Epithelial cell of esophagus (primary cell): ENCODE data around the gene FAM78A.

Experiments
- DNase-seq: peaks from one replicate; pipeline ENCODE4 v3.0.0; 2010; ENCODE audit warnings: low read depth
- H3K4me3 ChIP-seq: 2 replicates; pipeline ENCODE4 v1.5.1; 2011; ENCODE audit warnings: mild to moderate bottlenecking, low read length, control low read depth
- CTCF ChIP-seq: IDR thresholded peaks from 2 replicates; pipeline ENCODE4 v1.5.1; 2011; ENCODE audit warnings: low read depth, mild to moderate bottlenecking, low read length, control low read depth, inconsistent platforms; ENCODE audit not compliant: insufficient read depth; ENCODE audit errors: missing control alignments

Gene FAM78A

GRCh38 chr9:131318231-131319085, 42.1 kb upstream of the FAM78A start:
- TF ChIP-seq CTCF = no peak
- no peak for DNase-seq

GRCh38 chr9:131312822-131313770, 36.8 kb upstream of the FAM78A start:
- DNase-seq = no peak
- H3K4me3 ChIP-seq = no peak overlapping the region
- no peak for TF ChIP-seq CTCF

More at GRCh38 chr9:131318231-131319085, 42.1 kb upstream of the FAM78A start:
- no peak overlapping the region for H3K4me3 ChIP-seq

- no peak for TF ChIP-seq CTCF
- no peak overlapping the region for H3K4me3 ChIP-seq
- no peak for DNase-seq
Observed at GRCh38 chr9:131312246-131312645, 35.9 kb upstream of the FAM78A start.

GRCh38 chr9:131310833-131311554, 34.7 kb upstream of the FAM78A start:
- no peak for DNase-seq
- no peak for TF ChIP-seq CTCF
- no peak overlapping the region for H3K4me3 ChIP-seq

- no peak for TF ChIP-seq CTCF
- no peak for DNase-seq
Observed at GRCh38 chr9:131309530-131310276, 33.4 kb upstream of the FAM78A start.

More at GRCh38 chr9:131309530-131310276, 33.4 kb upstream of the FAM78A start:
- H3K4me3 ChIP-seq = no peak overlapping the region
